H1 (cell line): ENCODE measurements around the gene BICD1.

ENCODE experiments used
- CTCF ChIP-seq, 3 experiments: IDR thresholded peaks; 1 replicate in 2 of 3; 2 replicates in 1 of 3; pipeline versions ENCODE4 v1.5.1 to v1.6.1; 2011; ENCODE audit warnings: low read length in 3 of 3, mild to moderate bottlenecking in 3 of 3, inconsistent platforms in 2 of 3, low read depth in 1 of 3, moderate library complexity in 1 of 3; ENCODE audit not compliant: insufficient read depth in 1 of 3; ENCODE audit errors: control extremely low read depth in 1 of 3
- GABPA ChIP-seq: IDR thresholded peaks from 2 replicates; pipeline ENCODE4 v1.6.1; 2011; ENCODE audit warnings: mild to moderate bottlenecking, low read length, moderate library complexity, borderline replicate concordance; ENCODE audit not compliant: insufficient read depth
- PHF8 ChIP-seq: fragments of 200-600 bp; sonication (generic); conservative IDR thresholded peaks from 2 replicates; pipeline ENCODE4 v1.7.1; 2012; ENCODE audit warnings: low read depth, mild to moderate bottlenecking, inconsistent platforms, low read length, moderate library complexity
- POLR2A ChIP-seq, 2 experiments: IDR thresholded peaks; 1 replicate in 1 of 2; 2 replicates in 1 of 2; pipeline ENCODE4 v1.6.1; 2011; ENCODE audit warnings: low read depth in 2 of 2, low read length in 2 of 2, mild to moderate bottlenecking in 2 of 2; ENCODE audit errors: control extremely low read depth in 1 of 2
- POLR2AphosphoS5 ChIP-seq: IDR thresholded peaks from 2 replicates; pipeline ENCODE4 v1.6.1; 2011; ENCODE audit warnings: low read depth, low read length
- SAP30 ChIP-seq: fragments of 300-600 bp; sonication (generic); IDR thresholded peaks from 2 replicates; pipeline ENCODE4 v1.7.1; 2012; ENCODE audit warnings: low read length, moderate library complexity, mild to moderate bottlenecking, inconsistent platforms; ENCODE audit not compliant: insufficient read depth, insufficient replicate concordance
- SIN3A ChIP-seq, 2 experiments: IDR thresholded peaks in 1 of 2; conservative IDR thresholded peaks in 1 of 2; 2 replicates each; pipeline ENCODE4 v1.6.1; 2011 to 2012; ENCODE audit warnings: low read length in 2 of 2, improper control_type of control experiment in 1 of 2, low read depth in 1 of 2, mild to moderate bottlenecking in 1 of 2
- ZNF274 ChIP-seq: IDR thresholded peaks from 2 replicates; pipeline ENCODE4 v1.7.0; 2012; ENCODE audit warnings: low read length, borderline replicate concordance; ENCODE audit errors: extremely low read depth

GRCh38 chr12:32104572-32105355, 1.9 kb upstream of the BICD1 start:
- TF ChIP-seq POLR2A (IDR thresholded peaks at IDR 0.05; ENCODE audit: control extremely low read depth in 1 of 2, low read depth in 2 of 2, low read length in 2 of 2): no peak
- TF ChIP-seq ZNF274: no peak
- no peak for TF ChIP-seq SIN3A (conservative IDR thresholded peaks at IDR 0.05 in 1 of 2, IDR thresholded peaks at IDR 0.05 in 1 of 2; ENCODE audit: low read depth in 1 of 2, low read length in 2 of 2)
- no peak for TF ChIP-seq PHF8
- no peak for TF ChIP-seq GABPA
- TF ChIP-seq CTCF (IDR thresholded peaks at IDR 0.05; ENCODE audit: control extremely low read depth in 1 of 3, insufficient read depth in 1 of 3, low read depth in 1 of 3, low read length in 3 of 3): no peak
- no peak for TF ChIP-seq SAP30
- TF ChIP-seq POLR2AphosphoS5: no peak
